GM10266 (cell line): ENCODE results near the gene STPG1.
A peak's percentile ranks its signal among the peaks of the same experiment; 100 is the strongest.
"Not testable (repeated sequence)": the region's sequence is repeated elsewhere in the genome, so short reads cannot be mapped to it uniquely, and the experiment has no call there.

Experiments
- DNase-seq: peaks from one replicate; pipeline ENCODE4 v3.0.0; 2012; ENCODE audit errors: extremely low spot score
- CTCF ChIP-seq: IDR thresholded peaks from 2 replicates; pipeline ENCODE4 v1.5.1; 2012; ENCODE audit warnings: mild to moderate bottlenecking, low read depth; ENCODE audit not compliant: control insufficient read depth, insufficient read depth; ENCODE audit errors: missing control alignments

STPG1 gene, protein sequence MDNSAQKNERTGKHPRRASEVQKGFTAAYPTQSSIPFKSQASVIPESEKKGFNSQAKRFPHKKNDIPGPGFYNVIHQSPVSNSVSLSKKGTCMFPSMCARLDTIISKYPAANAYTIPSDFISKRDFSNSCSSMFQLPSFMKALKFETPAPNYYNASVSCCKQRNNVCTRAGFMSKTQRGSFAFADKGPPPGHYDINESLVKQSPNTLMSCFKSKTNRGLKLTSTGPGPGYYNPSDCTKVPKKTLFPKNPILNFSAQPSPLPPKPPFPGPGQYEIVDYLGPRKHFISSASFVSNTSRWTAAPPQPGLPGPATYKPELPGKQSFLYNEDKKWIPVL

GRCh38 chr1:24413350-24414163 is at the start of gene STPG1:
Gene STPG1 (minus strand): TSS chr1:24413782. CDS start chr1:24401388, 12,394 bp downstream.
- DNase-seq, result peak; percentile 89
- no peak for TF ChIP-seq CTCF

DNA sequence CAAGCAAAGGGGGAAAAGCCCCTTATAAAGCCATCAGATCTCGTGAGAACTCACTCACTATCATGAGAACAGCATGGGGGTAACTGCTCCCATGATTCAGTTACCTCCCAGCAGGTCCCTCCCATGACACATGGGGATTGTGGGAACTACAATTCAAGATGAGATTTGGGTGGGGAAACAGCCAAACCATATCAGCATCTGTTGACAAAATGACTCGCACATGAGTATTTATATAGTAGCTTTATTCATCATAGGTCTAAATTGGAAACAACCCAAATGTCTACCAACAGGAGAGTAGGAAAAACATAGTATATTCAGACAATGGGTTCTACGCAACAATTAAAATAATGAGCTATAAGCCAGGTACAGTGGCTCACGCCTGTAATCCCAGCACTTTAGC is 48.5 kb upstream of the STPG1 start:
- not testable (repeated sequence) for DNase-seq

DNA sequence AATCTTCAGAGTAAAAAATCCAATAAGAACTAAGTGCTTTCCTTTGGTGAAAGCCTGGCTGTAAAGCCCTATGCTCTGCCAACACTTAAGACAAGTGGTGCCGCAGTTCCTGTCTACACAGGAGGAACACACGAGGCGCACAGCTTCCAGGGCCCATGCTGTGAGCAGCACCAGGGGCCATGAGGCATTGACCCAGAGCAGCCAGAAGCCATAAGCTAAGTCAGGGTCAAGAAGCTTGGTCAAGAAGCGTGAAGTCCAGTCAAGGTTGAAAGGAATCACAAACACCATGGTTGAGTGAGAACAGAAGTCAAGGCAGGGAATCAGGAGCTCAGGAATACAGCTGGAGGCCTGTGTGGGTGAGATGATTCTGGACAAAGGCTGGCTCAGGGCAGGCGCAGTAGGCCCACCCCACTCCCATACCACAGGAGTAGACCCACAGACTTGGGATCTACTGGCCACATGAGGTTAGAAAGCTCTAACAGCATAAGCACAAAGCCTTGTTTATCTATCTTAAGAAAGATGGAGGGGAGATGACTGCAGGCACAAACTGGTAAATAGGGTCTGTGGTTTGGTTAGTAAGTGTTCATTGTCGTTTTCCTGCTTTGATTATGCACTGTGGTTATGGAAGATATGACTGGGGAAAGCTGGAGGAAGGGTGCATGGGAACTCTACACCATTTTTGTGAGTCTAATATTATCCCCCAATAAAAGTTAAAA is 46.1 kb upstream of the STPG1 start:
- no peak for TF ChIP-seq CTCF
- DNase-seq, result no peak

DNA sequence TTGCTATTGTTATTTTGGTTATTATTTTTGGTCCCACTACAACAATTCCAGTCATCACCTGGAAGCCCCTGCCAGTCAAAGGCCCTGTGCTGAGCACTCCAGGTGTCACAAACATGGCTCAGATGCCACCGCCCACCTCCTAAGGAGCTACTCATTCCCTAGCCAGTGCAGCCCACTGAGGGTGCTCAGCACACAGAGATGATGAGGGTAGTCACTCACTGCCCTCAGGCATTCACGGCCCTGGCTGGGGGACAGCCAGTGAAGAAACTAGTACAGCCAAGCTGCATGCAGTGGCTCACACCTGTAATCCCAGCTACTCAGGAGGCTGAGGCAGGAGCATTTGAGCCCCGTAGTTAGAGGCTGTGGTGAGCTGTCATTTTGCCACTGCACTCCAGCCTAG is 44.3 kb upstream of the STPG1 start:
- TF ChIP-seq CTCF, result no peak
- no peak for DNase-seq

GRCh38 chr1:24455272-24455671 is 41.7 kb upstream of the STPG1 start:
- TF ChIP-seq CTCF, result no peak
- no peak for DNase-seq

DNA sequence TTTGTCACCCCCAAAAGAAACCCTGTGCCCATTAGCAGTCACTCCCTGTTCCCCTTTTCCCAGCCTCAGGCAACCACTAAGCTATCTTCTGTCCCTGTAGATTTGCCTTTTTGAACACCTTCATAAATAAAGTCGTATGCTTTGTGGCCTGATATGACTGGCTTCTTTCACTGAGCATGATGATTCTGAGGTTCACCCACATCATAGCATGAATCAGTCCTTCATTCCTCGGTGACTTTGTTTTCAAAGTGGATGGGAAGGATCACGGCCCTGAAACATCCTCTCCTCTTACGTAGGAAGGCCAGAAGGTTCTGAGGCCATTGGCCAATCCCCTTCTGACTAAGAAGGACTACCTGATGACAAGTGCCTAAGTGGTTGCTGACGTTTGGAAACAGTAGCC is 41.1 kb upstream of the STPG1 start:
- TF ChIP-seq CTCF, result no peak

DNA sequence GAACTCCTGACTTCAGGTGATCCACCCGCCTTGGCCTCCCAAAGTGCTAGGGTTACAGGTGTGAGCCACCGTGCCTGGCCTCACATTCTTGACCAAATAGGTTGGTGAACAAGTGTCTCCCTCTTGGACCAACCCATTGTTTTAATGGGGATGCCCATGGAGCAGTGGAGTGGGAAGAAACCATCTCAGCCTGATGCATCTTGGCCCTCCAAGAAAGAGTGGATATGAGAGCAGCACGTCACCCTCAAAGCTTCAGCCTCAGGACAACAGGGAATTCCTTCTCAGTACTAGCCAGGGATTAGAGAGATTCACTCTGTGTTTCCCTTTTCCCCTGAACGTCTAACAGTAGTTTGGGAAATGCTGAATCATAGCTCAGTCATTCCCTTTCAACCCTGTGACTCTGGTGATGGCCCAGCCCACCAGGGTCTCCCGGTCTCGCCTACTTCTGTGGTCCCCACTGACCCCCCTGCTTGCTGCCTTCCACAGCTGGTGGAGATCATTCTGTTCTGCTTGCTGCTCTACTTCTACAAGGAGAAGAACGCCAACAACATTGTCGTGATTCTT is 39.4 kb upstream of the STPG1 start:
- no peak for DNase-seq

More for the DNA sequence above, 41.1 kb upstream of the STPG1 start:
- no peak for DNase-seq

More for the DNA sequence above, 39.4 kb upstream of the STPG1 start:
- no peak for TF ChIP-seq CTCF
